Esophagus squamous epithelium (tissue), 4 donors: ENCODE data around the gene DAPK1.

ENCODE experiments used
- CTCF ChIP-seq, 6 experiments: fragments of 450-650 bp in 4 of 6; fragments of 200-600 bp in 2 of 6; sonication (generic) in 2 of 6; IDR thresholded peaks; one replicate each; pipeline ENCODE4 v1.5.1; 2016 to 2019; ENCODE audit warnings: antibody characterized with exemption in 6 of 6, mild to moderate bottlenecking in 4 of 6, moderate library complexity in 4 of 6
- POLR2A ChIP-seq, 4 donors: fragments of 450-650 bp; IDR thresholded peaks; one replicate each; pipeline ENCODE4 v1.6.1; 2017; ENCODE audit warnings: antibody characterized with exemption in 4 of 4, mild to moderate bottlenecking in 4 of 4, moderate library complexity in 3 of 4

DNA sequence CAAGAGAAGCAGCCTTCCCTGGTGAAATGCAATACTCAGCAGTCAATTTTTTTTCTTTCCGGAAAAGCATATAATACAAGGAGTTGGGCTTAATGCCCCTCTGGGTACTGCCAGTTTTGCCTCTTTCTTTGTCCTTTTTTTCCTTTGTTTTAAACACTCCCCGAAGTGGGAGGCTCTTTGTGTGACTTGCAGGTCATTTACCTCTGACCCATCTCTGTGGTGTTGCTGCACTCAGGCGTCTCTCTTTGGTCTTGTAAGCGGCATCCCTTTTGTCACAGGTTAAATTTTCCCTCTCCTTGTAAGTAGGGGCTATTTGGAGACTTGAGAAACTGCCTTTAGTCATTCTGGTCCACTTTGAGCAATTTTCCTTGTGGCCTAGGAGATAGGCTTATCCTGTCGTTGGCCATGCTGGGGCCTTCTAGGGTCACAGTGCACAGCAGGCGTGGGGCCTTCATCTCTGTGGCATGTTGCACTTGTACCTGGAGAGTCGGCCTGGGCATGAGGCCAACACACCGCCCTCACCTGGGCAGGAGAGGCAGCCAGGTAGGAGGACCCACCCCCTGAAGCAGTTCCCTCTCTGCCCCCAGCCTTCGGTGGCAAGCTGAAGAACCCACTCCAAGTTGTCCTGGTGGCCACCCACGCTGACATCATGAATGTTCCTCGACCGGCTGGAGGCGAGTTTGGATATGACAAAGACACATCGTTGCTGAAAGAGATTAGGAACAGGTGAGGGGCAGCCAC, 200.6 kb downstream of the DAPK1 start:
- no peak for TF ChIP-seq CTCF (IDR thresholded peaks at IDR 0.05)
- TF ChIP-seq POLR2A (IDR thresholded peaks at IDR 0.05) = no peak
